ENCODE measurements around the gene LOXHD1. TPM values are rescaled to one million over a fixed set of nuclear protein-coding genes. Genes with fewer than 3 reads are reported as not detected.
A peak's percentile ranks its signal among the peaks of the same experiment; 100 is the strongest.

The LOXHD1 gene
- total RNA-seq, 2 experiments from 2014 or later: 0.12 to 0.14 TPM

DNA sequence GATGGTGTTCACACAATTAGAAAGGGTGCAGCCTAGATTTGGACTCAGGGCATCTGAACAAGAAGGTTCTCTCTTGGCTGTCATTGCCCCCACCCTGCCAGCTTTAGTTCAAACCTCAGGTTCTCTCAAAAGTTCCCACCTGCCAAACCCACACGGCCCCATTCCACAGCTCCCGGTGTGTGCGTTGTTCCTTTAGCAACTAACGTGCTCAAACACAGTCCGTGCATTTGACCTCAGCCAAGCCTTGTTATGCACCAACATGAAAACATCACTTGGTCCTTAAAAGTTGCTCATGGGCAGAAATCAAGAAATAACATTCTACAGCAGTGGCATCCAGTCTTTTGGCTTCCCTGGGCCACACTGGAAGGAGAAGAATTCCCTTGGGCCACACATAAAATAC lies 32.0 kb downstream of the LOXHD1 start:
- no peaks in the 10 kb centered on the region for H3K36me3 Mint-ChIP-seq
- H3K4me3 Mint-ChIP-seq: no peak overlapping the region
- peaks cover 41% of the 10 kb centered on the region for H3K4me1 Mint-ChIP-seq
- H3K9me3 Mint-ChIP-seq: no peaks in the 10 kb centered on the region
- no peaks in the 10 kb centered on the region for H3K27me3 Mint-ChIP-seq
- no peak overlapping the region for H3K27ac Mint-ChIP-seq
- DNase-seq: no peak

DNA sequence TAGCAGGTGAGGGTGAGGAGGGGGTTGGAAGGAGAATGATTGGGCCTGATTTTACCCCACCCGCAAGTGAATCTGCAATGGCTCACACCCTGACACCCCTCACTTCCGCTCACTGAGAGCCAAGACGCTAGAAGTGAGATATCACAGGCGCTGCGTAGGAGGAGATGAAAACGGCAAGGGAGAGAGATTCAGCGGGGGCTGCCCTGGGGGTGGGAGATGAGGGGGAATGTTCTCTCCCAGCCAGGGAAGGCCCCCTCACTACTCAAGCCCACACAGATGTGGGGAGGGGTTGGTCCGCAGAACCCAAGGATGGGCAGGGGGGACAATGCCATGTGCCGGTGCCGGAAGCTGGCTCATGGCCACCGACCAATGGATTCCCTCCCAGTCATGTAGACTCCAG lies 32.9 kb downstream of the LOXHD1 start:
- Mint-ChIP-seq H3K27ac (peak overlapping the region; percentile 78), H3K27me3 (no peaks in the 10 kb centered on the region), H3K9me3 (no peaks in the 10 kb centered on the region), H3K4me1 (peaks cover 34% of the 10 kb centered on the region), H3K4me3 (no peak overlapping the region), H3K36me3 (no peaks in the 10 kb centered on the region)
- DNase-seq: peak; percentile 20

- Mint-ChIP-seq H3K27me3 (no peaks in the 10 kb centered on the region), H3K27ac (peak overlapping the region; percentile 78), H3K4me1 (peaks cover 32% of the 10 kb centered on the region), H3K36me3 (no peaks in the 10 kb centered on the region), H3K4me3 (peak overlapping the region; percentile 52), H3K9me3 (no peaks in the 10 kb centered on the region)
- peak; percentile 48 for DNase-seq
These were observed 33.5 kb downstream of the LOXHD1 start for GRCh38 chr18:46623541-46623940.

GRCh38 chr18:46622999-46623398 lies 34.0 kb downstream of the LOXHD1 start:
- DNase-seq: no peak
- no peak overlapping the region for H3K4me3 Mint-ChIP-seq
- peak overlapping the region; percentile 78 for H3K27ac Mint-ChIP-seq
- H3K9me3 Mint-ChIP-seq: no peaks in the 10 kb centered on the region
- H3K4me1 Mint-ChIP-seq: peaks cover 35% of the 10 kb centered on the region
- H3K36me3 Mint-ChIP-seq: no peaks in the 10 kb centered on the region
- no peaks in the 10 kb centered on the region for H3K27me3 Mint-ChIP-seq

DNA sequence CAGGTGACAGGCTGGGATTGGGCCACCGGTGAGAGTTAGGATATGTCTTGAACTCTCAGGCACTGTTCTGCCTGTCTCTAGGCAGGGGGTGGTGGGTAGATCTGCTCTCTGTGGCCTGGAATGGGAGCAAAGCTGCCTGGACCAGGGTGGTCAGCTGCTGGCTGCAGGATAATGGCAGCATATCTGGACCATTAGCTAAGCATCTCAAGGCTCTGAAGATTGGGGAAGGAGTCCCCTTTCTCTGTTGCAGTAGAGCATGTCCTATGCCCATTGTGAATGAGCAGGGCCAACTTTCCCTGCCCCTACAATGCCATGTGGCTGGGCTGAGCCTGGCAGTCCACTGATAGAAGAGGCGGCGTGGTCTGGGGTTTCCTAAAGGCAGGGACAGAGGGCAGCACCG lies 34.6 kb downstream of the LOXHD1 start:
- H3K27ac Mint-ChIP-seq: no peak overlapping the region
- no peak for DNase-seq
- H3K9me3 Mint-ChIP-seq: no peaks in the 10 kb centered on the region
- no peak overlapping the region for H3K4me3 Mint-ChIP-seq
- H3K27me3 Mint-ChIP-seq: no peaks in the 10 kb centered on the region
- peaks cover 40% of the 10 kb centered on the region for H3K4me1 Mint-ChIP-seq
- no peaks in the 10 kb centered on the region for H3K36me3 Mint-ChIP-seq

DNA sequence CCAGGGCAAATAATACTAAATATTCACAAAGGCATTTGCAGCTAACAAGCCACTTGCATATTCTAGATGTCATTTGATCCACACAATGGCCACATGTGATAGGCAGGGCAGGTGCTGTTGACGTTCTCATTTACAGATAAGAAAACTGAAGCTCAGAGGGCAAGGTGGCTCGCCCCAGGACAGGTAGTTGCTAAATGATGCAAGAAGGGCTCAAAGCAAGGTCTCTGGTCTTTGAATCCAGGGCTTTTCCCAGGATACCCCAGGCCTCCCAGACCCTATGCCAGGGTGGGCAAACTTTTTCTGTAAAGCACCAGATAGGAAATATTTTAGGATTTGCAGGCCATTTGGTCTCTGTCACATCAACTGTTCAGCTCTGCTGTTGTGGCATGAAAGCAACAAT lies 35.1 kb downstream of the LOXHD1 start:
- no peak for DNase-seq
- Mint-ChIP-seq H3K4me3 (no peak overlapping the region), H3K36me3 (no peaks in the 10 kb centered on the region), H3K9me3 (no peaks in the 10 kb centered on the region), H3K4me1 (peaks cover 44% of the 10 kb centered on the region), H3K27ac (no peak overlapping the region), H3K27me3 (no peaks in the 10 kb centered on the region)

DNA sequence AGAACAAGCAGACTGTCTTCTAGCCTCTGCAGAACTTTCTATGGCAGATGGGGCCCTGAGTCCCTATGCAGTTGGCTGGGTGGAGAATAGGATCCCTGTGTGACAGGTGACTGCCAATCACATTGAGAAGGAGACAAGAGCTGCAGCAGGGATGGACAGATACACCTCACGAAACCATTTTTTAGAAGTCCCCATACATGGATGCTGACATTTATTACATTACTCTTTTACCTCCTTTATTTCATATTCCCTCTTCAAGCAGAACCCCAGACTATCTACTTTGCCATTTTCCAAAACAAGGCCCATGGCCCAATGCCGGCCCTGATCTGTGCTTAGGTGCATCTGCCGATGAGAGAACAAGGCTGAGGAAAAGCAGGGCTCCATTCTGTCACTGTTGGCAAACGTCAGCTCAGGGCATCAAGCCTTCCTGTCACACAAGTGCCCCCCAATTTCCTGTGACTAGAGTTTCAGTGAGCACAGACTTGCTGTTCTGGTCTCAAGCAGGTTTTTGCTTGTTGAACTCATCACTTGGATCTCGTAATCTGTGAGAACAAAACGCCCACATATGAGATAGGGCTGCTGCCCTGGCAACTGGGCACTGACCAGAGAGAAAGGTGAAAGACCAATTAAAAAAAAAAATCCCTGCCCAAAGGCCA lies 35.8 kb downstream of the LOXHD1 start:
- DNase-seq: no peak
- Mint-ChIP-seq H3K36me3 (no peaks in the 10 kb centered on the region), H3K4me1 (peaks cover 46% of the 10 kb centered on the region), H3K4me3 (no peak overlapping the region), H3K27me3 (no peaks in the 10 kb centered on the region), H3K9me3 (no peaks in the 10 kb centered on the region), H3K27ac (peak overlapping the region; percentile 52)

DNA sequence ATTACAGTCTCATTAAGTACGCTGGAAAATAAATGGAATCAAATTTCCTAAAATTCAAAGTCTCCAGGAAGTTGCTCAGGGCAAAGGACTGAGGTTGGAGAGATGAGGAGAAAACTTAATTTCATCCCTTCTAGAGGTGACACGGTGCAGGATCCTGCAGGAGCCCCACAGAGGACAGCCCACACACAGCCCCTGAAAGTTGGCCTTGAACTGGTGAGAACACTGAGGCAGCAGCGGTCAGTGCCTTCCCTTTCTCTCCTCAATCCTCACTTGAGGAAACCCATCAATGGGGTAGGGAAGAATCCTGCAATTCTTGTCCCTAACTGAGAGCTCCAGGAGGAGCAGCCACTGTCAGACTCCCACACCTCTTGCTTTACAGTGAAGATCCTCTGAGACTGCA lies 37.5 kb downstream of the LOXHD1 start:
- no peak for DNase-seq
- Mint-ChIP-seq H3K4me1 (peaks cover 44% of the 10 kb centered on the region), H3K27ac (no peak overlapping the region), H3K9me3 (no peaks in the 10 kb centered on the region), H3K36me3 (no peaks in the 10 kb centered on the region), H3K27me3 (no peaks in the 10 kb centered on the region), H3K4me3 (no peak overlapping the region)

DNA sequence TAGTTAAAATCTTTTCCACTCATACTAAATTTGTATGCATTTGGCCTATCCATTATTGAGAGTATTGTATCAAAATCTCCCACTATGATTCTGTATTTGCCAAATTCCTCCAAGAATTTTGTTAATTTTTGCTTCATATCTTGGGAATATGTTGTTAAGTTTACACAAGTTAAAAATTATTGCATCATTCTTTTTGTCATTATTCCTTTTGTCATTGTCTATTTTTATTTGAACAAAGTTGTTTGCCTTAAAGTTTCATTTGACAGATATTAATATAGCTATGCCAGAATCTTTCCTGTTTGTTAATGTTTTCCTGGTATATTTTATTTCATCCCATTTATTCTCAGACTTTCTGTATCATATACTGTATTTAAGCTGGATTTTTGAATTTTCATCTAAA lies 41.3 kb downstream of the LOXHD1 start:
- H3K9me3 Mint-ChIP-seq: peaks cover 2% of the 10 kb centered on the region
- no peaks in the 10 kb centered on the region for H3K36me3 Mint-ChIP-seq
- no peak for DNase-seq
- H3K27me3 Mint-ChIP-seq: no peaks in the 10 kb centered on the region
- peaks cover 14% of the 10 kb centered on the region for H3K4me1 Mint-ChIP-seq
- no peak overlapping the region for H3K4me3 Mint-ChIP-seq
- no peak overlapping the region for H3K27ac Mint-ChIP-seq

- Mint-ChIP-seq H3K36me3 (no peaks in the 10 kb centered on the region), H3K4me3 (no peak overlapping the region), H3K27ac (no peak overlapping the region), H3K4me1 (no peaks in the 10 kb centered on the region), H3K27me3 (no peaks in the 10 kb centered on the region), H3K9me3 (no peaks in the 10 kb centered on the region)
- DNase-seq: no peak
These were observed 48.0 kb downstream of the LOXHD1 start for GRCh38 chr18:46609048-46609447.

DNA sequence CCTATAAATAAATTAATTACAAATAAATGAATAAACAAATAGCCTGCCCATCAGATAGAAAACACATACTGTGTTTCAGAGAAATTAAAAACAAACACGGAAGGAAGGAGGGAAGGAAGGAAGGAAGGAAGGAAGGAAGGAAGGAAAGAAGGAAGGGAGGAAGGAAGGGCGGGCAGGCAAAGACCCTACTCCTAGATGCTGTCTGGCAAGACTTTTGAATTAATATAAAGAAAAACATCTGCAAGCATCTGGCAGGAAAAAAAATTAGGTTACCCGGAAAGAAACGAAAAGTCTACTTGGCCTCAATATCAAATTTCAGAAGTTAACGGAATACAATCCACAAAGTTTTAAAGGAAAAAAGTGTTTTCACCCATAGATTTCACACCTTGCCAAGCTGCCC lies 49.1 kb downstream of the LOXHD1 start:
- no peak for DNase-seq
- Mint-ChIP-seq H3K27me3 (peaks cover 4% of the 10 kb centered on the region), H3K9me3 (no peaks in the 10 kb centered on the region), H3K27ac (no peak overlapping the region), H3K4me1 (no peaks in the 10 kb centered on the region), H3K36me3 (no peaks in the 10 kb centered on the region), H3K4me3 (no peak overlapping the region)

GRCh38 chr18:46601141-46601805 lies 55.7 kb downstream of the LOXHD1 start:
- no peaks in the 10 kb centered on the region for H3K36me3 Mint-ChIP-seq
- H3K4me3 Mint-ChIP-seq: no peak overlapping the region
- no peaks in the 10 kb centered on the region for H3K4me1 Mint-ChIP-seq
- no peak overlapping the region for H3K27ac Mint-ChIP-seq
- no peak for DNase-seq
- H3K27me3 Mint-ChIP-seq: peaks cover 15% of the 10 kb centered on the region
- no peaks in the 10 kb centered on the region for H3K9me3 Mint-ChIP-seq

GRCh38 chr18:46596119-46596518 lies 60.9 kb downstream of the LOXHD1 start:
- Mint-ChIP-seq H3K9me3 (no peaks in the 10 kb centered on the region), H3K4me1 (no peaks in the 10 kb centered on the region), H3K27ac (no peak overlapping the region), H3K4me3 (no peak overlapping the region), H3K27me3 (peaks cover 7% of the 10 kb centered on the region), H3K36me3 (no peaks in the 10 kb centered on the region)
- DNase-seq: no peak

DNA sequence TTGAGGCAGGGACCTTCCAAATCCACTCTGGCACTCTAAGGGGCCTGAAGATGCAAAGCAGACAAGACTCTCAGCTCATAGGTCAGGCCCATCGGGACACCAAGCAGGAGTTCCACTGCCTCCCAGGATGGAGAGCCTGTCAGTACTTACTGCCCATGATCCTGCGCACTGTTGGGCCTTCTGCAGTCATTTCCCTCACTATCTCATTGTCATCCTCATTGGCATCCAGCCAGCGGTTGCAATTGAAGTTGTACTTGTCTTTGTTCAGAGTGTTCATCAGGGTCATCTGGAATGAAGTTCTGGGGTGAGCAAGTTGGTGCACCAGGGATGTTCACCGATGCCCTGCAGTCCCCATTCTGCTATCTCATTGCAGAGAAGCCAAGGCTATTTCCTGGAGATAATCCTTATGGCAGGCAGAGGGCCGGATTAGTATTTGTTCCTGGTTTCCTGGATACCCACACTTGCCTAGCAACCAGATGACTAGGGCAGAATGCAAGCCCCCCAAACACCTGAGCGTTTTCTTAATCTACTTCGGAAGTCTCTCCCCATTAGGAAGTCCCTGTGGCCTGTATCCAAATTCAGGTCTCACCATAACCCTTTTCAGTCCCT lies 65.1 kb downstream of the LOXHD1 start:
- Mint-ChIP-seq H3K36me3 (no peaks in the 10 kb centered on the region), H3K27me3 (peaks cover 6% of the 10 kb centered on the region), H3K27ac (no peak overlapping the region), H3K4me3 (no peak overlapping the region), H3K4me1 (no peaks in the 10 kb centered on the region), H3K9me3 (no peaks in the 10 kb centered on the region)
- no peak for DNase-seq

DNA sequence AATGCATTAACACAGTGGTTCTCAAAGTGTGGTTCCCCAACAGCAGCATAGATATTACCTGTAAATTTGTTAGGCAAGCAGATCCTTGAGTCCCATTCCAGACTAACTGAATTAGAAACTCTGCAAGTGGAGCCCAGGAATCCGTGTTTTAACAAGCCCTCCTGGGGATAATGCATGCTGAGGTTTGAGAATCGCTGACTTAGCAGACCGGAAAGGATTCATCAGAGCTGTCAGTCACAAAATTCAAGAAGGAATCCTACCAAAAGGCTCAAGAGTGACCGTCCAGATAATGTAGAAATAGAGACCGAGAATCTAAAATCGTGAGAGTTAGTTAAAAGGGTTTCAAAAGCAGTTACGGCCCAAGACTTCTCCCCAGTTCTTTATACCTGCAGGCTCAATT lies 66.9 kb downstream of the LOXHD1 start:
- Mint-ChIP-seq H3K4me1 (no peaks in the 10 kb centered on the region), H3K4me3 (no peak overlapping the region), H3K27ac (no peak overlapping the region), H3K9me3 (no peaks in the 10 kb centered on the region), H3K36me3 (no peaks in the 10 kb centered on the region), H3K27me3 (peaks cover 6% of the 10 kb centered on the region)
- no peak for DNase-seq
